ENCODE data around the gene LRMDA.

The LRMDA gene

GRCh38 chr10:75999001-75999400 is 567.6 kb downstream of the LRMDA start:
- no peak overlapping the region for H3K4me3 ChIP-seq (IDR thresholded peaks at IDR 0.05; ENCODE audit: insufficient read depth, low read depth, low read length)

GRCh38 chr10:75999515-76000209 is 568.2 kb downstream of the LRMDA start:
- Histone ChIP-seq H3K36me3 (ENCODE audit: insufficient read depth) (no peaks in the 10 kb centered on the region), H3K27ac (no peak overlapping the region), H3K79me2 (ENCODE audit: insufficient read depth, low read depth) (no peaks in the 10 kb centered on the region), H4K20me1 (ENCODE audit: insufficient read depth) (no peaks in the 10 kb centered on the region), H3K9ac (no peak overlapping the region), H3K4me2 (no peak overlapping the region), H3K4me3 (IDR thresholded peaks at IDR 0.05; ENCODE audit: insufficient read depth, low read depth, low read length) (no peak overlapping the region), H3K27me3 (ENCODE audit: insufficient read depth, low read depth) (no peaks in the 10 kb centered on the region), H3K4me1 (ENCODE audit: low read depth, poor library complexity, severe bottlenecking) (no peaks in the 10 kb centered on the region), H2AFZ (ENCODE audit: low read depth) (no peak overlapping the region)
- TF ChIP-seq CTCF (conservative IDR thresholded peaks at IDR 0.05; ENCODE audit: low read depth, low read length), result no peak

More at GRCh38 chr10:75999001-75999400, 567.6 kb downstream of the LRMDA start:
- Histone ChIP-seq H3K4me2 (no peak overlapping the region), H3K4me1 (ENCODE audit: low read depth, poor library complexity, severe bottlenecking) (no peaks in the 10 kb centered on the region), H3K27me3 (ENCODE audit: insufficient read depth, low read depth) (no peaks in the 10 kb centered on the region), H3K27ac (no peak overlapping the region), H3K9ac (no peak overlapping the region), H3K79me2 (ENCODE audit: insufficient read depth, low read depth) (no peaks in the 10 kb centered on the region), H2AFZ (ENCODE audit: low read depth) (no peak overlapping the region), H4K20me1 (ENCODE audit: insufficient read depth) (no peaks in the 10 kb centered on the region), H3K36me3 (ENCODE audit: insufficient read depth) (no peaks in the 10 kb centered on the region)
- TF ChIP-seq CTCF (conservative IDR thresholded peaks at IDR 0.05; ENCODE audit: low read depth, low read length), result no peak

- H3K36me3 ChIP-seq (ENCODE audit: insufficient read depth), result no peaks in the 10 kb centered on the region
- no peak overlapping the region for H3K4me2 ChIP-seq
- no peak overlapping the region for H3K9ac ChIP-seq
- H3K79me2 ChIP-seq (ENCODE audit: insufficient read depth, low read depth), result no peaks in the 10 kb centered on the region
- no peaks in the 10 kb centered on the region for H3K27me3 ChIP-seq (ENCODE audit: insufficient read depth, low read depth)
- no peaks in the 10 kb centered on the region for H3K4me1 ChIP-seq (ENCODE audit: low read depth, poor library complexity, severe bottlenecking)
- no peak overlapping the region for H3K4me3 ChIP-seq (IDR thresholded peaks at IDR 0.05; ENCODE audit: insufficient read depth, low read depth, low read length)
- no peaks in the 10 kb centered on the region for H4K20me1 ChIP-seq (ENCODE audit: insufficient read depth)
- no peak overlapping the region for H2AFZ ChIP-seq (ENCODE audit: low read depth)
- TF ChIP-seq CTCF (conservative IDR thresholded peaks at IDR 0.05; ENCODE audit: low read depth, low read length), result no peak
- no peak overlapping the region for H3K27ac ChIP-seq
Observed at GRCh38 chr10:76000550-76000949, 569.1 kb downstream of the LRMDA start.

- H4K20me1 ChIP-seq (ENCODE audit: insufficient read depth), result no peaks in the 10 kb centered on the region
- H3K4me3 ChIP-seq (IDR thresholded peaks at IDR 0.05; ENCODE audit: insufficient read depth, low read depth, low read length), result no peak overlapping the region
- no peak overlapping the region for H3K4me2 ChIP-seq
- H3K9ac ChIP-seq, result no peak overlapping the region
- H2AFZ ChIP-seq (ENCODE audit: low read depth), result no peak overlapping the region
- H3K27ac ChIP-seq, result no peak overlapping the region
- TF ChIP-seq CTCF (conservative IDR thresholded peaks at IDR 0.05; ENCODE audit: low read depth, low read length), result no peak
- no peaks in the 10 kb centered on the region for H3K4me1 ChIP-seq (ENCODE audit: low read depth, poor library complexity, severe bottlenecking)
- H3K79me2 ChIP-seq (ENCODE audit: insufficient read depth, low read depth), result no peaks in the 10 kb centered on the region
- no peaks in the 10 kb centered on the region for H3K27me3 ChIP-seq (ENCODE audit: insufficient read depth, low read depth)
- no peaks in the 10 kb centered on the region for H3K36me3 ChIP-seq (ENCODE audit: insufficient read depth)
Observed at GRCh38 chr10:76001019-76001418, 569.6 kb downstream of the LRMDA start.
